Gastrocnemius medialis (tissue), 4 donors: ENCODE results near the gene AK8. TPM values are rescaled to one million over a fixed set of nuclear protein-coding genes. Genes with fewer than 3 reads are reported as not detected.

ENCODE experiments used
- ATAC-seq, 2 donors: fragments of 150-250 bp; one replicate each; pipeline ENCODE4 v1.9.1; 2016
- DNase-seq, 2 donors: peaks; one replicate each; pipeline ENCODE4 v3.0.0-alpha.2; 2019
- H3K27ac ChIP-seq, 4 donors: fragments of 200-600 bp; sonication (generic); 1 replicate in 1 of 4; 2 replicates in 3 of 4; pipeline ENCODE4 v1.5.1; 2016 to 2018; ENCODE audit warnings: mild to moderate bottlenecking in 2 of 4, moderate library complexity in 1 of 4
- H3K27me3 ChIP-seq, 3 donors: fragments of 200-600 bp; sonication (generic) in 2 of 3; 1 replicate in 1 of 3; 2 replicates in 2 of 3; pipeline versions ENCODE4 v1.5.1 to v1.6.0; 2016 to 2019; ENCODE audit warnings: mild to moderate bottlenecking in 1 of 3, moderate library complexity in 1 of 3
- H3K36me3 ChIP-seq, 2 donors: fragments of 200-600 bp; sonication (generic) in 1 of 2; one replicate each; pipeline ENCODE4 v1.5.1; 2017 to 2018
- H3K4me1 ChIP-seq, 2 donors: fragments of 200-600 bp; sonication (generic) in 1 of 2; one replicate each; pipeline ENCODE4 v1.5.1; 2016 to 2017; ENCODE audit warnings: mild to moderate bottlenecking in 2 of 2
- H3K4me3 ChIP-seq, 4 donors: fragments of 200-600 bp; sonication (generic) in 3 of 4; 1 replicate in 1 of 4; 2 replicates in 3 of 4; pipeline ENCODE4 v1.5.1; 2016 to 2019; ENCODE audit warnings: mild to moderate bottlenecking in 2 of 4
- H3K9me3 ChIP-seq, 3 donors: fragments of 200-600 bp; sonication (generic) in 2 of 3; 1 replicate in 1 of 3; 2 replicates in 2 of 3; pipeline ENCODE4 v1.5.1; 2016 to 2019
- CTCF ChIP-seq, 5 experiments: fragments of 450-650 bp in 3 of 5; fragments of 200-600 bp in 2 of 5; sonication (generic) in 2 of 5; IDR thresholded peaks in 4 of 5; conservative IDR thresholded peaks in 1 of 5; 1 replicate in 4 of 5; 2 replicates in 1 of 5; pipeline ENCODE4 v1.5.1; 2016 to 2019; ENCODE audit warnings: antibody characterized with exemption in 5 of 5, mild to moderate bottlenecking in 3 of 5, moderate library complexity in 3 of 5
- POLR2A ChIP-seq, 2 donors: fragments of 450-650 bp; IDR thresholded peaks; one replicate each; pipeline ENCODE4 v1.6.1; 2017; ENCODE audit warnings: antibody characterized with exemption in 2 of 2, mild to moderate bottlenecking in 2 of 2, moderate library complexity in 2 of 2
- in situ Hi-C, 4 donors: fragments of 200-750 bp; cut with MboI; loops; one replicate each; pipeline versions ENCODE4 v1.15.0 to v1.8.0; 2017; ENCODE audit warnings: low sequenced_read_pairs in 4 of 4
- intact Hi-C: fragments of 100-400 bp; cut with DNase I; formaldehyde crosslinking; loops from one replicate; pipeline ENCODE4 v1.15.1; 2023; ENCODE audit warnings: low total_unique reads
- total RNA-seq, 4 donors: library from RNA; depleted of rRNA; stranded (reverse); fragments of >200 nt; gene quantifications; one replicate each; pipeline versions ENCODE4 v1.1.0 to v1.2.3, GENCODE V29; 2016

AK8 gene
- total RNA-seq, 4 donors from 2014 or later, result not detected

GRCh38 chr9:132677976-132678375, 200.1 kb downstream of the AK8 start:
- intact Hi-C loops (no loop called here), in situ Hi-C loops (no loop called here)
- H3K27me3 ChIP-seq, result no peaks in the 10 kb centered on the region
- no peak overlapping the region for H3K4me3 ChIP-seq
- peaks cover 11 to 15% of the 10 kb centered on the region in 2 donors for H3K4me1 ChIP-seq
- H3K27ac ChIP-seq, result no peak overlapping the region
- TF ChIP-seq CTCF (IDR thresholded peaks at IDR 0.05 in 4 of 5, conservative IDR thresholded peaks at IDR 0.05 in 1 of 5) (no peak), POLR2A (IDR thresholded peaks at IDR 0.05) (no peak)
- DNase-seq, result no peak
- no peak for ATAC-seq
- H3K36me3 ChIP-seq, result peaks cover 0 to 27% of the 10 kb centered on the region in 2 donors
- H3K9me3 ChIP-seq, result no peaks in the 10 kb centered on the region

Other genes with a start within 250 kb of the AK8 start
- 1 to 10 TPM; 5.4 to 8.8 (median 6.4) TPM for gene DDX31, start 208.3 kb downstream of the AK8 start, total RNA-seq
- 10 to 100 TPM in 3 of 4 donors, 1 to 10 TPM in 1; 9.2 to 11.7 (median 10.8) TPM for gene GTF3C4, start 207.8 kb downstream of the AK8 start, total RNA-seq
- gene SPACA9, start 614 bp upstream of the AK8 start, total RNA-seq, result 1 to 10 TPM in 2 of 4 donors, under 1 TPM in 2; 0.24 to 2.5 (median 1.0) TPM
- 10 to 100 TPM; 36.7 to 45.3 (median 39.7) TPM for gene TSC1, start 66.3 kb upstream of the AK8 start, total RNA-seq
- gene GFI1B, start 100.4 kb upstream of the AK8 start, total RNA-seq, result not detected
- gene GTF3C5, start 152.7 kb upstream of the AK8 start, total RNA-seq, result 10 to 100 TPM; 48.1 to 55.3 (median 51.5) TPM
- gene CEL, start 183.7 kb upstream of the AK8 start, total RNA-seq, result 1 to 10 TPM in 1 of 4 donors, under 1 TPM in 1, not detected in 2; 0.13 to 1.8 TPM
- 10 to 100 TPM; 21.1 to 47.0 (median 36.9) TPM for gene RALGDS, start 243.0 kb upstream of the AK8 start, total RNA-seq